MCF 10A (cell line): Measurements from ENCODE around the gene PCSK6. TPM values are rescaled to one million over a fixed set of nuclear protein-coding genes. Genes with fewer than 3 reads are reported as not detected.

Source experiments
- BruUV-seq: library from RNA; stranded (reverse); fragments of 400-500 nt; replicated peaks from 2 replicates; lab custom pipeline; 2021; lab: Mats Ljungman, UMichigan
- CTCF ChIA-PET: fragments of 300-600 bp; sonication (Branson Sonifier 250); formaldehyde crosslinking; extraction: SDS; loops from one replicate; lab custom pipeline; 2021; ENCODE audit warnings: antibody characterized with exemption, inconsistent platforms; lab: Yijun Ruan, JAX
- POLR2A ChIA-PET: fragments of 300-600, 350-650 bp; sonication (Branson Sonifier 250); formaldehyde crosslinking; extraction: SDS; loops from one replicate; lab custom pipeline; 2020; ENCODE audit warnings: antibody characterized with exemption, inconsistent platforms; lab: Yijun Ruan, JAX
- DNase-seq: peaks from one replicate; pipeline ENCODE4 v3.0.0-alpha.2; 2018; ENCODE audit not compliant: unreplicated experiment
- H3K27ac Mint-ChIP-seq: one replicate; pipeline ENCODE4 v1.8.0; 2022; ENCODE audit warnings: mild to moderate bottlenecking, low read depth, mixed read lengths; ENCODE audit not compliant: unreplicated experiment
- H3K27me3 Mint-ChIP-seq: one replicate; pipeline ENCODE4 v1.8.0; 2022; ENCODE audit warnings: mixed read lengths; ENCODE audit not compliant: insufficient read depth, unreplicated experiment
- H3K36me3 Mint-ChIP-seq: one replicate; pipeline ENCODE4 v1.8.0; 2022; ENCODE audit warnings: mild to moderate bottlenecking, moderate library complexity, mixed read lengths; ENCODE audit not compliant: insufficient read depth, unreplicated experiment
- H3K4me1 Mint-ChIP-seq: one replicate; pipeline ENCODE4 v1.8.0; 2022; ENCODE audit warnings: mixed read lengths; ENCODE audit not compliant: insufficient read depth, unreplicated experiment
- H3K4me3 Mint-ChIP-seq: one replicate; pipeline ENCODE4 v1.8.0; 2022; ENCODE audit warnings: mild to moderate bottlenecking, moderate library complexity, mixed read lengths; ENCODE audit not compliant: unreplicated experiment
- H3K9me3 Mint-ChIP-seq: one replicate; pipeline ENCODE4 v1.8.0; 2022; ENCODE audit warnings: mixed read lengths; ENCODE audit not compliant: unreplicated experiment
- CTCF ChIP-seq: fragments of 200-600 bp; IDR thresholded peaks from one replicate; pipeline ENCODE4 v1.8.0; 2022; ENCODE audit warnings: antibody characterized with exemption, mild to moderate bottlenecking; ENCODE audit not compliant: unreplicated experiment
- intact Hi-C: fragments of 100-400 bp; cut with micrococcal nuclease; formaldehyde crosslinking; loops from 2 replicates; pipeline ENCODE4 v1.14.1; 2022
- total RNA-seq: library from RNA; stranded (reverse); gene quantifications from 2 replicates; pipeline ENCODE4 v1.2.3, GENCODE V29; 2022

Gene PCSK6
- total RNA-seq, 1 experiment from 2014 or later = 30.8 TPM

GRCh38 chr15:101511717-101512116 is 22.2 kb upstream of the PCSK6 start:
- ChIA-PET CTCF (interaction anchor here (0.5 to 1.7 kb wide), 3 partner anchors 10 to 129 kb away, joined by 3 to 7 read pairs (median 5); no protein-coding TSS in a partner anchor), POLR2A (no interaction called here)
- no peak for TF ChIP-seq CTCF
- Mint-ChIP-seq H3K36me3 (no peaks in the 10 kb centered on the region), H3K27ac (no peak overlapping the region), H3K4me1 (no peaks in the 10 kb centered on the region), H3K27me3 (no peaks in the 10 kb centered on the region), H3K9me3 (peaks cover 11% of the 10 kb centered on the region), H3K4me3 (no peak overlapping the region)
- no peak for DNase-seq
- intact Hi-C loops = no loop called here
- no TSS peak for BruUV-seq

DNA sequence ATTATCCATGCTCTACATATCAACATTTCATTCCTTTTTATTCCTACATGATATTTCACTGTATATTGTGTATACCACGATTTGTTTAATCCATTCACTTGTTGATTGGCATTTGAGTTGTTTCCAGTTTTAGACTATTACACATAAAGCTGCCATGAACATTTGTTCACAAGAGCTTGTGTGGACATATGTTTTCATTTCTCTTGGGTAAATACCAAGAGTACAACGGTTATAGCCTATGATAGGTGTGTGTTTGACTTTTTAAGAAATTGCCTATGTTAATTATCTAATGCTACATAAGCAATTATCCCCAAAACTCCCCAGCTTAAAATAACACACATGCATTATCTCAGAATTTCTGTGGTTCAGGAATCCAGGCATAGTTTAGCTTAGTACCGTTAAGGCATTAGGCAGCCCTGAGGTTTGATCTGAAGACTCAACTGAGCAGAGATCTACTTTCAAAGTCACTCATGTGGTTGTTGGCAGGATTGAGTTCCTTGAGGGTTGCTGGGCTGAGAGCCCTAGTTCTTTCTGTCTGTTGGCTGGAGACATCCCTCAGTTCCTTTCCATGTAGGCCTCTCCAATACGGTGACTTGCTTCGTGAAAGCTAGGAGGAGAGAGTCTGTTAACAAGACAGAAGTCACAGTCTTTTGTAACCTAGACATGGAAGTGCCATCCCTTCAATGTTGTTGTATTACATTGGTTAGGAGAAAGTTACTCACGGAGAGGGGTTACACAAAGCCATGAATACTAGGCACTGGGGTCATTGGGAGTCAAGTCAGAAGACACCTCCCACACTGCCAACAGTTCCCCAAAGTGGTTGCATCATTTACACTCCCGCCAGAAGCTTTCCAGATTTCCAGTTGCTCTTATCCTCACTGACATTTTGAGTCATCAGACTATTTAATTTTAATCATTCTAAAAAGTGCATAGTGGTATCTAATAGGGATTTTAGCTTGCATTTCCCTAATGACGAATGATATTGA is 21.0 kb upstream of the PCSK6 start:
- ChIA-PET CTCF (no interaction called here), POLR2A (interaction anchor here (1.1 kb wide), 1 partner anchor 11 kb away, joined by 3 read pairs; no protein-coding TSS in a partner anchor)
- no peaks in the 10 kb centered on the region for H3K4me1 Mint-ChIP-seq
- no peak overlapping the region for H3K4me3 Mint-ChIP-seq
- no peak for TF ChIP-seq CTCF
- H3K27ac Mint-ChIP-seq = no peak overlapping the region
- no peaks in the 10 kb centered on the region for H3K36me3 Mint-ChIP-seq
- H3K9me3 Mint-ChIP-seq = no peaks in the 10 kb centered on the region
- H3K27me3 Mint-ChIP-seq = no peaks in the 10 kb centered on the region
- no TSS peak for BruUV-seq
- intact Hi-C loops = no loop called here
- no peak for DNase-seq

- Mint-ChIP-seq H3K27ac (no peak overlapping the region), H3K4me3 (no peak overlapping the region), H3K27me3 (no peaks in the 10 kb centered on the region), H3K9me3 (no peaks in the 10 kb centered on the region), H3K4me1 (no peaks in the 10 kb centered on the region), H3K36me3 (no peaks in the 10 kb centered on the region)
- no peak for TF ChIP-seq CTCF
- intact Hi-C loops = no loop called here
- ChIA-PET POLR2A (interaction anchor here (1.1 kb wide), 1 partner anchor 9 kb away, joined by 3 read pairs; no protein-coding TSS in a partner anchor), CTCF (no interaction called here)
- no peak for DNase-seq
- BruUV-seq = no TSS peak
These were observed 19.8 kb upstream of the PCSK6 start for GRCh38 chr15:101509279-101509678.

DNA sequence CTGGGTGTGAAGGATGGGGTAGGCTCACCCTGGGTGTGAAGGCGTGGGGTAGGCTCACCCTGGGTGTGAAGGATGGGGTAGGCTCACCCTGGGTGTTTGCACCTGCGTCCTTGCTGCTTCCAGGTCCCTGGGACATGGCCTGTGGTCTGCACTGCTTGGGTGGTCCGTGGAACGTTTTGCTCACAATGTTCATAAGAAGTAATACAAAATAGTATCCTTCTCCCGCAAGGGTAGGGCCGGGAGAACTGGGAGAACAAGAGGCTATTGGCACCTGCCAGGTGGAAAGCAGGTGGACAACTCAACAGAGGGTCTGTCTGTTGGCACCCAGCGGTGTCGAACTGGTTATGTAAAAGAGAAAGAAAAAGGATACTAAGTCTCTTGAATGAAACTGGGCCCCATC is 17.0 kb upstream of the PCSK6 start:
- H3K27ac Mint-ChIP-seq = no peak overlapping the region
- ChIA-PET POLR2A (no interaction called here), CTCF (no interaction called here)
- no peaks in the 10 kb centered on the region for H3K9me3 Mint-ChIP-seq
- H3K4me3 Mint-ChIP-seq = no peak overlapping the region
- peaks cover 1% of the 10 kb centered on the region for H3K4me1 Mint-ChIP-seq
- no peaks in the 10 kb centered on the region for H3K27me3 Mint-ChIP-seq
- intact Hi-C loops = no loop called here
- TF ChIP-seq CTCF = no peak
- no TSS peak for BruUV-seq
- no peaks in the 10 kb centered on the region for H3K36me3 Mint-ChIP-seq
- no peak for DNase-seq
